GM12875 (cell line): ENCODE results near the gene C4orf36.

Experiments used
- H3K4me3 ChIP-seq: one replicate; pipeline ENCODE4 v1.5.1; 2011; ENCODE audit warnings: low read depth, low read length, control low read depth
- CTCF ChIP-seq: IDR thresholded peaks from 2 replicates; pipeline ENCODE4 v1.5.1; 2011; ENCODE audit warnings: low read depth, mild to moderate bottlenecking, control low read depth, inconsistent platforms, low read length, moderate library complexity, borderline replicate concordance; ENCODE audit not compliant: insufficient read depth

The C4orf36 gene

GRCh38 chr4:86840858-86841257, 51.4 kb downstream of the C4orf36 start:
- no peak for TF ChIP-seq CTCF
- H3K4me3 ChIP-seq = no peak overlapping the region

GRCh38 chr4:86837691-86838503, 54.3 kb downstream of the C4orf36 start:
- no peak overlapping the region for H3K4me3 ChIP-seq
- no peak for TF ChIP-seq CTCF

GRCh38 chr4:86835677-86836076, 56.5 kb downstream of the C4orf36 start:
- no peak for TF ChIP-seq CTCF
- no peak overlapping the region for H3K4me3 ChIP-seq

GRCh38 chr4:86834901-86835300, 57.3 kb downstream of the C4orf36 start:
- no peak for TF ChIP-seq CTCF

GRCh38 chr4:86833615-86834014, 58.6 kb downstream of the C4orf36 start:
- no peak for TF ChIP-seq CTCF
- no peak overlapping the region for H3K4me3 ChIP-seq

More at GRCh38 chr4:86834901-86835300, 57.3 kb downstream of the C4orf36 start:
- H3K4me3 ChIP-seq = no peak overlapping the region

- TF ChIP-seq CTCF = no peak
- no peak overlapping the region for H3K4me3 ChIP-seq
Observed at GRCh38 chr4:86831262-86832130, 60.7 kb downstream of the C4orf36 start.
